HG03520 (cell line): Measurements from ENCODE around the gene TPM2.

Experiments used
- ATAC-seq: cut with Tn5 transposase; IDR thresholded peaks from one replicate; pipeline ENCODE4 v1.9.1; 2021; ENCODE audit warnings: mild to moderate bottlenecking, moderate library complexity; ENCODE audit not compliant: unreplicated experiment

TPM2 gene

DNA sequence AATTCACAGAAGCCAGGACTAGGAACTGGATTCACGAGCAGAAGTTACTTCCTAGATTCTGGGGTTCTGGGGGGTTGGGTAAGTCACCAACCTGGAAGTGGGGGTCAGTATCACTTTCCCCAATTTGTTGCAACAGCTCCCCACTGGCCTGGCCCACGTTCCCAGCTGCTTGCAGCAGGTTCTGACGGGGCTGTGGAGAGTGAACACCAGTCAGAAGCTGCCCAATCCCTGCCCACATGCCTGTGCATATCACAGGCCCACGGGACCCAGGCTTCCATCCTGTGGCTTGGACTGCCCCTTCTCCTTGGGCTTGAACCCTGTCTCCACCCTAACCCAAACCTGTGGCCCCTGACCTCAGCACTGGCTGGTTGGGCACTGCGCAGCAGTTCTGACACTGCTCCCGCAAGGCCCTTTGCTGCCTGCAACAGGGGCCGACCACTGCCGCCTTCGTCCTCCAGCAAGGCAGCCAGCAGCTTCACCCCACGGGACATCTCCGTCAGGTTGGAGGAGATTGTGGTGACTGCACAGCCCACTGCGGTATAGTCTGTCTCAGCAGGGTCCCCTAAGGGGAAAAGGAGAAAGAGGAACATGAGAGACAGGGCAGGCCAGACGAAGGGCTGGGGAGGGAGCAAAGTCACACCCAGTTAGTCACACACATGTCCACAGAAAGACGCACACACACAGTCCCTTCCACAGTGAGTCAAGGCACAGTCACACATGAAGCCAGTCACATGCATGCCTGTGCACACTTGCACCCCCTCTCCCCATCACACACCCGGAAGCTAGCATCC, 29.2 kb upstream of the TPM2 start:
- ATAC-seq: no peak

DNA sequence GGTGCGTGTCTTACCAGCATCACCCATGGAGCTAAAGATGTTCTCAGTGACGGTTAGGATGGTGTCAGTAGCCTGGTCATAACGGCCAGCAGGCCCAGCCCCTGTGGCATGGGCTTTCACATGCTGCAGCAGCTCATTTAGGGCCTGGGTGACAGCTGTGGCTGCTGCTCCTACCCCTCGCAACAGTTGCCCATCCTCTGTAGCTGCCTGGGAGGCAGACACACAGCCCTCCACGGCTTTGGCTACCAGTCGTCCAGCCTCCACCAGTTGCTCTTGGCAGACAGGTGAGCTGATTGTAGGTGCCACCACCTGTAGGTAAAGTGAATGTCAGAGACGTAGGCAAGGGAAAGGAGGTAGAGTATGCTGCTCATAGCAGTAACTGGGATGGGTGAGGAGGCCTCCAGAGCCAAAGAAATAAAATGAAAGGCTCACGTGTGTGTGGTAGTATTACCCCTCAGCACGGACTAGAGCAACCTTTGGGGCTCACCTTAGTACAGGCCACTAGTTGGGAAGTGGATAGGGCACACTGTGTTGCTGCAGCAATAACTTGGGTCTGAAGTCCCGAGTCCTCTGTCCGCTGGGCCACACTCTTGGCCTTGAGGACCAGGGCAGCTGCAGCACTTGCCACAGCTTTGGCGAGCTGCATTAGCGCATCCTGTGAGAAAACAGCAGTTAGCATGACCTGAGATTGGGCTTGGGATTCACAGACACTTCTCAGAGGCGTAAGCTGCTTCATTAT, 27.6 kb upstream of the TPM2 start:
- no peak for ATAC-seq

DNA sequence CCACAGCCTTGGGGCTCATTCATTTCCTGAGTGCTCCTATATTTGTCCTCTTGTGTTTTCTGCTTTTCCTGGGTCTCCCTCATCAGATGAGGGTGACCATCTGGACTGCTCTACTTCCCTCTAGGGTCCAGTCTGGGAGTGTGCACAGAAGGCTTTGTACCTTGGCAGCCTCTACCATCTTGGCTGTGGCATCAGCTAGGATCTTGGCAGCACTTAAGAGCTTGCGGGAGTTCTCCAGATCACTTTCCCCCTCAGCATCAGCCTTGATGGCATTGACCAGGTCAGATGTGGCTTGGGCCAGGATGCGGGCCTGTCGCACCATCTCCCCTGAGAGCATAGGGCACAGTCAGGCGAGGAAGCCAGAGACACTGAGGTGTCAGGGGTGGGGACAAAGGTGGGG, 26.5 kb upstream of the TPM2 start:
- ATAC-seq: no peak

DNA sequence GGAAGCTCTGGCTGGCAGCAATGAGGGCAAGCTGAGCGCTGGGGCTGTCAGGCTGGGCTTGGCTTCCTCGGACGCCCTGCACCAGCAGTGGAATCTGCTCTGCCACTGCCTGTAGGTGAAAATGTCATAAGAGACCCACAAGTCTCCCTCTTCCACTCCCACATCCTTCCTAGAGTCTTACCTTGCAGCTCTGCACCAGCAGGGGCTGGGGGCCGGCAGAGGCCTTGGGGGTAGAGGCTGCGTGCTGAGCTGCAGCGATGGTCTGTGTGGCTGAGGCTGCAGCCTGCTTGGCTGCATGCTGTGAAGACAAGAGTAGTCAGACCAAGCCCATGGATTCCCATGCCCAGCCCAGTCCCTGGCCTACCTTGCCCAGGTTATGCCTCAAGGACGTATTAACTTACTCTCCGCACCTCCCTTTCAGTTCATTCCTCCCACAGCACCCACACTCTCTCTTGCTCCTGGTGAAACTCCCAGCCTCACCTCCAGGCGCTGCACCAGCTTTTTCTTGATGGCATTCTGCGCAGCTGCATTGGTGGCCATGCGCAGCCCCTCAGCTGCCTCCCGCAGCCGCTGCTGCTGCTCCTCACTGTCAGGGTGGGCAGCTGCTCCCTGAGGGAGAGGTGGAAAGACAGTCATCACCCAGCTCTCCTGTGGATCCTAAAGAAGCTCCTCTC, 25.0 kb upstream of the TPM2 start:
- ATAC-seq: no peak

DNA sequence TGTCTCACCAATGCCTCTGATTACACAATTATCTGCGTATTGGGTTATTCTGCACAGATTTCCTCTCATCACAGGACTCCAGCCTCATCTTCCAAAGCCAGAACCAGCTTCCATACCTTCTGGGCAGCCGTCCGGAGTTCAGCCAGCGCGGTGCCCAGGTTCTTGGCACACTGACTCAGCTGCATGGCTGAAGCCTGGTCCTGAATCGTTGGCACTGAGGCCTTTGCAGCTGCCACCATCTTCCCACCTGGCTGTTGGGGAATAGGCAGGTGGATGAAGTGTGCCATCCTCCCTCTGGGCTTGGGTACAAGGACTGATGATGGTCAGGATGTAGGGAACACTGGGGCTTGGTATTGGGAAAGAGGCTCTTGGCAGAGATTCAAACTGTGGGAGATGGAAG, 24.4 kb upstream of the TPM2 start:
- ATAC-seq: no peak

DNA sequence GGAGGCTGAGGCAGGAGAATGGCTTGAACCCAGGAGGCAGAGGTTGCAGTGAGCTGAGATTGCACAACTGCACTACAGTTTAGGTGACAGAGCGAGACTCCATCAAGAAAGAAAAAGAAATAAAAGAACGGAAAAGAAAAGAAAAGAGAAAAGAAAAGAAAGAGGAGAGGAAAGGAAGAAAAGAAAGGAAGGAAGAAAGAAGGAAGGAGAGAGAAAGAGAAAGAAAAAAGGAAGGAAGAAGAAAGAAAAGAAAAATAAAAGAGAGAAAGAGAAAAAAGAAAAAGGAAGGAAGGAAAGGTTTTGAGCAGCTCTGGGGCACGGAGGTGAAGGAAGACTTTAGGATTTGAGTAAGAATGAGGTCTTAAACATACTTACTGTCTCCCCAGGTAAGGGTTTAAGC, 23.9 kb upstream of the TPM2 start:
- no peak for ATAC-seq

DNA sequence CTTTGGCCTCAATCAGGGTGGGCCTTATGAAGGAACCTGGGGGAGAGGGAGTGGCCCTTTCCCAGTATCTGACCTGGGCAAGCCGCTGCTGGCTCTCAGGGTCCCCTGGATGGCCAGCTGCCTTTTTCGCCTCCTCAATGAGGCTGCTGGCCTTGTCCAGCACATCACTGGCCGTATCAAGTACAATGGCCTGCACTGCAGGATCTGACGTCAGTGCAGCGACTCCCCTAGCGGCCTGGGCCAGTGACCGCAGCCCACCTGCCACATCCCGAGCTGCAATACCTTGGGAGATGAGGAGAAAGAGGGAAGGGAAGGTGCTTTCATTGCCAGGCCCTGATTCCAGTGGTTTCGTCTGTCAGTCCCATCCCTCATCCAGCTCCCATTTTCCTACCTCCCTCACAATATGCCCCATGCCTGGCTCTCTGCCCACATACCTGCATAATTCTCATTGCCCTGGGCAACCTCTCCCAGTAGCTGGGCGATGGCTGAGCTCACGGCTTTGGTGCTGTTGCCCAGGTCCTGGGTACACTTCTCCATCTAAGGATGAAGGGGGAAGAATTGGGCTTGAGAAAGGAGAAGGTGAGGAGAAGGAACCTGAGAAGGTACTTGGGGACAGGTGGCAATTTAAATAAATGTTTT, 23.2 kb upstream of the TPM2 start:
- no peak for ATAC-seq

DNA sequence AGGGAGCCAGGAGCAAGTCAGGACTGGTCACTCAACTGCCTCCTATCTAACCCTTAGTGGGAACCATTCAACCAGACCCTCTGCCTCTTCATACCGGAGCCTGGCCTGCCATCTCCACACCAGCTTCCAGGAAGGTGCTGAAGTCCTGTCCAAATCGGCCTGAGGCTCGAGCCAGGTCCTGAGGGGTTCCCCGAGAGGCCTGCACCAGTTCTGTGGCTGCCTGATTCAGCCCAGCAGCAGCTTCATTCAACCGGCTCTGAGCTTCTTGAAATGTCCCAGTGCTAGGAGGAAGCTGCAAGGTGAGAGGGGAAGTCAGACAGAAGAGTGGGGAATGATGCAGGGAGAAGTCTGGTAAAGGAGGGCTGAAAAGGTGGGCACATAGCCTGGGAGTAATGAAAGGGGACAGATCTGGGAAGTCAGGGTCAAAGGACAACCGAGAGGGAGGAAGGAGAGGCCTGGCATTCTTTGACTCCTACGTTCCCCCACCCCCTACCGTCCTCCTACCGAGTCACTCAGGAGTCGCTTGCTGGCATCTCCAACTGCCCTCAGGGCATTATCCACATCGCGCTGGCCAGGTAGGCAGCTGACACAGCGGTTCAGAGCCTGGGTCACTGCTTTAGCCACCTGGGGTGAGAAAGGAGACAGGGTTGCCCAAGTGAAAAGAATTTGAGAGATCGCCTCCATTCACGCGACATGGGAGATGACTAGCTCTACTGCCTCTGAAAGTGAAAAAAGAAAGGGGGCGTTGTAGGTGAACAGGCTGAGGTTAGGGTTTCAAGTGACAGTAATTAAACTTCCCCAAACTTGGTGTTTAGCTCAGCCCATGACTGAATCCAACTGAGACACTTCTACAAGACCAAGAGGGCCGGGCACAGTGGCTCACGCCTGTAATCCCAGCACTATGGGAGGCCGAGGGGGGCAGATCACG, 22.0 kb upstream of the TPM2 start:
- no peak for ATAC-seq

DNA sequence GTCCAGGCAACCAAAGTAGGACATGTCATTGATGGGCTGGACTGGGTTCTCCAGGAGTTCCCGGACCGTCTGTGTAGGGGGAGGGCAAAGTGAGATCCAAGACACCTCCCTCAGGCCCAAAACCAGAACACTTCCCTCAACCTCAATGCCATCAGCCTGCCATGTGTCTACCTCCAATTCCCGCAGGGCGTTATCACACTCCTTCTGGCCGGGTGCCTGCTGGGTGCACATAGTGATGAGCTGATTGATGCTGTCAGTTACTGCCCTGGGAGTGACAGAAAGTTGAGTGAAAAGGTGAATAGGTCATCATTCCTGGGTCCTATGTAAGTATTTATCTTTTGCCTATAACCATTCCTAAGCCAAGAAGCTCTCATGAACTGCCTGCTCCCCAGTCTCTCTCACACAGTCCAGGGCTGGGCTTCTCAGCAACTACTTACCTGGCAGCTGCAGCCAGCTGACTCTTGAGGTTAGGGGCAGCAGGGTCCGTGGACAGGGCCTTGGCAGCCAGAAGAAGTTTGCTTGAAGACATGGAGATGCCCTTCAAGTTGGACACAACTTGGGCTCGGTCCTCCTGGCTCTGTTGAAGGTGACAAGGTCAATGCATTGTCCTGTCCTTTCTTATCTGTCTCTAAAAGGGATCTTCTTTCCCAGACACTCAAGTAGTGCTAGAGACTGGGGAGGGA, 21.2 kb upstream of the TPM2 start:
- no peak for ATAC-seq

DNA sequence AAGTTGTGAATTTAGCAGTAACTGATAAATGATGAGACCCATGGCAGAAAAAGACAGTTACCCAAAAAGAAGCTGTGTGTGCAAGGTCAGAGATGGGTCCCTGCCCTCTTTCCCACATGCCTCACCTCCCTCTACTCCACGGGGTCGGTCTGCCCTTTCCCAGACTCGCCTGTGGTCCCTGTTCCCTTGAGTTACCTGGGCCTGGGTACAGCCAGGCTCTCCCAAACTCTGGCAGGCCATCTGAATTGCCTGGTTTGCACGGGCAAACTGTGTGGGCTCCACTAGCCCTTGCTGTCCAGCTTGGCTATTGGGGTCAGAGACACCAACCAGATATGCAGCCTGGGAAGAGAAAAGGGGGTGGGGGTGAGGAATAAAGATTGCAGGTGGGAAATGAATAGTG, 18.4 kb upstream of the TPM2 start:
- ATAC-seq: no peak

DNA sequence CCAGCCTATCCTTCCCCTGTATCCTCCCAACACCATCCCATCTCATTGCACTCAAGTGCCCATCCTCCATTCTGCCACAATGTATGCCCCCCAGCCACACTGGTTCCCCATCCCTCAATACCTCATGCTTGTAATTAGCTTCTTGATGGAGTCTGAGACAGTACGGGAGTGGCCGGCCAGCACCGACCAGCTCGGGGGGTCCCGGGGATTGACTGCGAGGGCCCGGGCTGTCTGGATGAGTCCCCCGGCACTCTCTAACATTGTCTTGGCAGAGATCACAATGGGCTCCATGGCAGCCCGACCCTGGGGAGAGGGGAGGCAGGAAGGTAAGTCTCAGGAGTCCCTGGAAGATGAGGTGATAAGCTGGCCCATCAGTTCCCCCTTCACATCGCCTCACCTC, 17.2 kb upstream of the TPM2 start:
- ATAC-seq: no peak

DNA sequence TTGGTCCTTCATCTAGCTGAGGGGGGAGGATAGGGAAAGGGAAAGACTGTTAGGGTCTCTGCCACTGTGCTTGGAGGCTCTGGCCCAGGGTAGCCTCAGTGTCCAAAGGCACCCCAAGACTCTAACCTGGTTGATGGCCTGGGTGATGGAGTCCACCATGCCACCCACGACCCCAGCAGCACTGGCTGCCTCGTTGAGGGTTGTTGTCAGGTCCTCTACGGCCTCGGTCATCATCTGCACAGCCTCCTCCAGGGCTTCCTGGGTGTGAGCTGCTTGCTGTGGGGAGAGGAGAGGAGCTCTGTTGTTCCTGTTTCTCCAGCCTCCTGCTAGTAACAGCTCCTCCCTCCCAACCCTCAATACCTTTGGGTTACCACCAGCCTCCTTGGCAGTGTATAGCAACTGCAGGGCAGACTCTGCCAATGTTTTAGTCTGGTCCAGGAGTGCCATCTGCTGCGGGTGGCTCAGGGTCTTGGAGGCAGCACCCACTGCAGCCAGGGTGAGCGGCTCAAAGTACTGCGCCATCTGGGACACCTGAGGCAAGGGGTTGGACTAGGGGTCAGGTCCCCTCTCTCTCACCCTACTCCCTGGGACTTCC, 16.2 kb upstream of the TPM2 start:
- no peak for ATAC-seq

DNA sequence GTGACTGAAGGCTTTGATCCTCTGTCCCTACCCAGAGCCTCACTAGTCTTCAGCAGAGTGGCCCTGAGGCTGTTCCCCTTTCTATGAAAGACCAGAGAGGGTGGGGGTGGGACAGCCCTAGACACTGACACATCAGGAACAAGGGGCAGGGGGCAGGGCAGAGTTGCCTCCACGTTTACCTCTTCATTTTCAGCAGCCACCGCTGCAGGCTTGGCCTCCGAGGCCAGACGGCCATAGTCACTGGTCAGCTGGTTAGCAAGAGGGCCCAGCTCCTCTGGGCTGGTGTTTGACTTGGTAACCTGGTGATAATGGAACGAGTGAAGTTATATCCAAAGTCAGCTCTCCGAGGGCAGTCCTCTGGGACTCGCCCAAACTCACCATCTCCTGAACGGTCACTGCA, 15.6 kb upstream of the TPM2 start:
- no peak for ATAC-seq

DNA sequence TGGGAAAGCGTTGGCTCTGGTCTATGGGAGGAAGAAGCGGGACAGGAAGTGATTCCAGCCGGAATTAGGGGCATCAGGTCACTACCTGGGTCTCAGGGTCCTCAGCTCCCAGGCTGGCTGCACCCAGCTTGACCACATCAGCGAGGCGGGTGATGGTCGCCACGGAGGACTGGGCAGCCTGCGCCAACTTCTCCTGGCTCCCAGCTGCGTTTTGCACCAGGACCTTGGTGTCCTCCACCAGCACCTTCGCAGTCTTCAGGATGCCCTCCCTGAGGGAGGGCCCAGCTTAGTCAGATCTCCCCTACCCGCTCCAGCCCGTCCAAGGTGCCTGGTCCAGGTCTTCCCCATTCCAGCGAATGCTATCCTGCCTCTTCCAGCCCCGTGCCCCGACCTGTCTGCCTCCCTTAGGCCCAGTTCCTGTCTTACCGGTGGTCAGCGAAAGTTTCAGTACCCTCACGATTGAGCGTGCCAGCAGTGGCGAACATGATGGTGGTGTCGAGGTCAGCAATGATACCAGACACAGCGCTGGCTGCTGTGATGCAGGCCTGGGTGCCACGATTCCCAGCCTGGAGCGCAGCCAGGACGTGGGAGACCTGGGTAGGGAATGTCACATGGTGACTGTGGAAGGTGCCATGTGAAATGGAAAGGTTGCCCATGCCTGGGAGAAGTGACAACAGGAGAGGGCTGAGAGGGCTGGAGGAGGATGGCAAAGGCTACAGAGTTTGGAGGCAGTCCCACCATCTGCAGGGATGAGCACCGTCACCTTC, 14.4 kb upstream of the TPM2 start:
- no peak for ATAC-seq

DNA sequence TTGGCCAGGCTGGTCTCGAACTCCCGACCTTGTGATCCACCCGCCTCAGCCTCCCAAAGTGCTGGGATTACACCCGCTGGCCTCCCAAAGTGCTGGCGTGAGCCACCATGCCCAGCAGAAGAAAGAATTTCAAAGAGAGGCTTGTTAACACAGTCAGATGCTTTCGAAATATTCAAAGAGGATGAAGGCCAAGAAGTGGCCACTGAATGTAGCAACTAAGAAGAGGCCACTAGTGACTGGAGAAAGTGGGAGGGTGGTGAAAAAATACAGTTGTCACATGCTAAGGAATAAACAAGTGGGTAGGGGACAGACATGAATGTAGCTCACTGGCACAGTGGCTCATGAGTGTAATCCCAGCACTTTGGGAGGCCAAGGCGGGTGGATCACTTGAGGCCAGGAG, 13.0 kb upstream of the TPM2 start:
- ATAC-seq: no peak

DNA sequence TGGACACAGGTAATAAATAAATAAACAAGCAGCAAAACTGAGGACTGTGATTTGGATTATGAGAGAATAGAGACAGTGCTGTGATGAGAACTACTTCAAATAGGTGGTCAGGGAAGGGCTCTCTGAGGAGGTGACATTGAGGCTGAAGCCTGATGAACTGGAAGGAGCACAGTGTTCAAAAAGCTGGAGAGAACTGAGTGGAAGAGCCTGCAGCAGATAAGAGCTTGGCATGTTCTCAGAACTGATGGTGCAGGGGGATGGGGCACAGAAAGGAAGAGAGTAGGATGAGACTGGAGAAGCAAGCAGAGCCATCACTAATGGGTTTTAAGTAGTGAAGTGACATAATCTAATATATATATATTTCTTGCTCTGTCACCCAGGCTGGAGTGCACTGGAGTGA, 11.2 kb upstream of the TPM2 start:
- no peak for ATAC-seq

DNA sequence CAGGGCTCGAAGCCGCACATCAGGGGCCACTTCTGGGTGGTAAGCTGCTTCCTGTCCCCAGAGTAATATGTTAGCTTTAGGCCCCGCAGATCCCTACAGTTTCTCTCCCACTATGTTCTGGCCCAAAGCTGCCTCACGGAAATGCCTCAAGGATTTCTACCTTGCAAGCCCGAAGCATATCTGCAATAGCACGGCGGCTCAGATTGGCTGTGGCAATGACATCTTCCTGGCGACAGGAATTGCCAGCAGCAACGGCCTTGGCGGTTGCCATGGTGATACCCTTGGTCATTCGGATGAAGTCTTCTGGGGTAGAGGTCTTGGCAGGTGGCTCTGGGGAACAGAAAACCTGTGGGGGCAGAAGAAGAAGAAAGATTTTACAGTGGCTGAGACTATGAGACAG, 10.3 kb upstream of the TPM2 start:
- ATAC-seq: no peak

DNA sequence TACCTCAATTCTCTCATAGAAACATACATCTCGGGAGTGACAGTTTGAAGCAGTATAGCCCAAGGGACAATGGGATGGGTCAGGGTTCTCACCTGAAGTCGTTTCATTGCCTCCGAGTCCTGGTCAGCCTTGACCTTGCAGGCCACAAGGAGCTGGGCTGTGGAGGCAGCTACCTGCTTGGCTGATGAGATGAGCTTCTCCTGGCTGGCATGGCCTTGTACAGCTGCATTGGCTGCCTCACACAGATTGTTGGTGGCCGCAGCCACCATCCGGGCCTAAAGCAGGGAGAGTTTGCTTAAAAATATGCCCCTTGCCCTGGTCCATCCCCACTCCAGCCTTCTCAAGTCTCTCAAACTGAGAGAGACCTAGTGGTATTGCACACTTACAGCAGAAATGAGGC, 8.5 kb upstream of the TPM2 start:
- ATAC-seq: no peak

DNA sequence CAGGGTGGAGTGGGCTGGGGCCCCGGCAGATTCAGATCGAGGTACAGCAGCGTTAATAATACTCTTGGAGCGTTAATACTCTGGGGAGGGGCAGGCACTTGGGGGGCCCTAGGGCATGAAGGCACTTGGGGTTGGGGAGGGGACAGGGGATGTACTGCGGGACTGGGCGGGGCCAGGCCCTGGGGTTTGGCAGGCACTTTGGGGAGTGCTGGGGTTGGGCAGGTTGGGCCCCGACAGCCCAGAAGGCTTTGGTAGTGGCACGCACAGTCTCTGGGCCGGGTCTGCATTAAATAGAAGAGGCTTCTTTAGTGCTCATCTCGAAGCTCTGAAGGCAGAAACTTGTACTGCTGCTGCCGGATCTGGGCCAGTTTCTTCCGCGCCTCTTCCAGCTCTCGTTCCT, 7.8 kb upstream of the TPM2 start:
- no peak for ATAC-seq
